ENCODE data around the gene TBC1D22A. TPM values are rescaled to one million over a fixed set of nuclear protein-coding genes. Genes with fewer than 3 reads are reported as not detected.

Gene TBC1D22A
- total RNA-seq, 1 donor = 17.7 TPM

- TF ChIP-seq CTCF (IDR thresholded peaks at IDR 0.05; ENCODE audit: extremely low read depth, low read depth, low read length) = no peak
- Histone ChIP-seq H3K27me3 (ENCODE audit: insufficient read depth, low read length) (no peaks in the 10 kb centered on the region), H3K79me2 (ENCODE audit: insufficient read depth, low read length) (no peaks in the 10 kb centered on the region), H3K9me3 (ENCODE audit: low read depth, low read length) (no peaks in the 10 kb centered on the region), H3K27ac (ENCODE audit: low read depth, low read length) (no peak overlapping the region), H3K4me3 (ENCODE audit: insufficient read depth, low read length) (no peak overlapping the region), H3K36me3 (ENCODE audit: insufficient read depth, low read length) (no peaks in the 10 kb centered on the region), H2AFZ (ENCODE audit: low read length) (no peak overlapping the region), H4K20me1 (ENCODE audit: insufficient read depth, low read length) (no peaks in the 10 kb centered on the region), H3K4me2 (ENCODE audit: insufficient read depth, low read length) (no peak overlapping the region), H3K4me1 (ENCODE audit: insufficient read depth, low read length) (no peaks in the 10 kb centered on the region)
- DNase-seq (ENCODE audit: insufficient read length, low spot score, missing footprints) = peak; percentile 74
Observed at GRCh38 chr22:47123006-47123826, 360.8 kb downstream of the TBC1D22A start.

DNA sequence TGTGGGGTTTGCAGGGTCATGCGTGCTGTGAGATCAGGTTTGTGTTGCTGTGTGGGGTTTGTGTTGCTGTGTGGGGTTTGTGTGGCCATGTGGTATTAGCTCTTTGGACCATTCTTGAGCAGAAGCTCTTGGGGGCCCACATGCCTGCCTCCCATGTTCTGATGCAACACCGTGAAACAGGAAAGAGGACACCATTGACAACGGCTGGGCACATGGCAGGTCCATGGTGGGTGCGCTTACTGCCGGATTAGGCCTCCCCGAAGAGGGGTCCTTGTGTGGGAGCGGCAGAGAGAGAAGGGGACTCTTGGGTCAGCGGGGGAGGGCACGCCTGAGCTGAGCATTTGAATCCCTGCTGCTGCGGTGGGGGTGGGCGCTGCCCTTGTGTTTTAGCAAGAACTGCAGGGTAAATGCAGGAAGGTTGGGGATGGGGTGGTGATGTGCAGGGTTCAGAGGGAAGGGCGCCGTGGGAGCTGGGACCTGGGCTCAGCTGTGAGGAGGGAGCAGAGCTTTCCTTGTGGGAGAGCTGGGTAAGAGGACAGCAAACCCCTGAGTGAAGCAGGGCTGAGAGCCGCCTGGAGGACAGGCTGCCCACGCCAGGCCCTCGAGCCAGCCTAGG, 361.5 kb downstream of the TBC1D22A start:
- Histone ChIP-seq H3K27me3 (ENCODE audit: insufficient read depth, low read length) (no peaks in the 10 kb centered on the region), H3K4me3 (ENCODE audit: insufficient read depth, low read length) (no peak overlapping the region), H4K20me1 (ENCODE audit: insufficient read depth, low read length) (no peaks in the 10 kb centered on the region), H3K79me2 (ENCODE audit: insufficient read depth, low read length) (no peaks in the 10 kb centered on the region), H3K9me3 (ENCODE audit: low read depth, low read length) (no peaks in the 10 kb centered on the region), H3K36me3 (ENCODE audit: insufficient read depth, low read length) (no peaks in the 10 kb centered on the region), H3K4me2 (ENCODE audit: insufficient read depth, low read length) (no peak overlapping the region), H3K27ac (ENCODE audit: low read depth, low read length) (no peak overlapping the region), H3K4me1 (ENCODE audit: insufficient read depth, low read length) (no peaks in the 10 kb centered on the region), H2AFZ (ENCODE audit: low read length) (no peak overlapping the region)
- DNase-seq (ENCODE audit: insufficient read length, low spot score, missing footprints) = peak; percentile 39
- no peak for TF ChIP-seq CTCF (IDR thresholded peaks at IDR 0.05; ENCODE audit: extremely low read depth, low read depth, low read length)

- H3K27me3 ChIP-seq (ENCODE audit: insufficient read depth, low read length) = no peaks in the 10 kb centered on the region
Observed at GRCh38 chr22:47124451-47124881, 362.0 kb downstream of the TBC1D22A start.

More at GRCh38 chr22:47124451-47124881, 362.0 kb downstream of the TBC1D22A start:
- Histone ChIP-seq H4K20me1 (ENCODE audit: insufficient read depth, low read length) (no peaks in the 10 kb centered on the region), H3K4me3 (ENCODE audit: insufficient read depth, low read length) (no peak overlapping the region), H3K36me3 (ENCODE audit: insufficient read depth, low read length) (no peaks in the 10 kb centered on the region), H2AFZ (ENCODE audit: low read length) (no peak overlapping the region), H3K27ac (ENCODE audit: low read depth, low read length) (no peak overlapping the region), H3K4me2 (ENCODE audit: insufficient read depth, low read length) (no peak overlapping the region), H3K4me1 (ENCODE audit: insufficient read depth, low read length) (no peaks in the 10 kb centered on the region), H3K79me2 (ENCODE audit: insufficient read depth, low read length) (no peaks in the 10 kb centered on the region), H3K9me3 (ENCODE audit: low read depth, low read length) (no peaks in the 10 kb centered on the region)
- TF ChIP-seq CTCF (IDR thresholded peaks at IDR 0.05; ENCODE audit: extremely low read depth, low read depth, low read length) = no peak
- DNase-seq (ENCODE audit: insufficient read length, low spot score, missing footprints) = peak; percentile 63

All from osteoblast (primary cell).